ENCODE measurements around the gene SLC4A5. TPM values are rescaled to one million over a fixed set of nuclear protein-coding genes. Genes with fewer than 3 reads are reported as not detected.

The SLC4A5 gene
- total and polyA plus RNA-seq, 2 of the 8 experiments (the other 6 are each of a cell fraction or from before 2014, with no cell fraction given) = 0.42 to 0.52 TPM

DNA sequence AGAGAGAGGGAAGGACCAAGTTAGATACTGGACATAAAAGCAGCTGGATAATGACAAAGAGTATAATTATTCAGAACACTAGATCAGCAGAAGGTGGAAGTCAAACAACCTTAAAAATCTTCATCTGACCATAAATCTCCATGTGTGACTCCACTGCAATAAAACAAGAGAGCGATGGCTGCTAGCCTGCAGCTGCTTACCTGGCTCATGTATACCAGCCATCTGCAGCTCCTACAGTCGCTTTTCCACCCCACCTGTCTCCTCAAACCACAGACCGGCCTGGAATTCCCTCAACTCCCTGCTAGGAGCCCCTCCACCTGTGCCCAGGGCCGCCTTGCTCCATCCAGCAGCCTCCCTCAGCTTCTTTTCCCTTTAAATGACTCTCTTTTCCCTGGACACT is 64.5 kb downstream of the SLC4A5 start:
- Histone ChIP-seq H3K4me2 (ENCODE audit: insufficient read depth in 1 of 2, low read depth in 2 of 2, low read length in 2 of 2) (no peak overlapping the region), H2BK20ac (ENCODE audit: low read length) (no peak overlapping the region), H3K4ac (replicated peaks; ENCODE audit: insufficient read length, low read depth, low read length) (no peak overlapping the region), H2BK5ac (ENCODE audit: low read depth, low read length) (no peak overlapping the region), H3K79me1 (ENCODE audit: low read depth, low read length) (no peaks in the 10 kb centered on the region), H4K20me1 (replicated peaks in 1 of 2; ENCODE audit: control insufficient read depth in 1 of 2, insufficient read depth in 2 of 2, low read length in 2 of 2) (no peaks in the 10 kb centered on the region), H3K4me3 (ENCODE audit: extremely low read depth in 1 of 4, insufficient read depth in 2 of 4, low read depth in 3 of 4, low read length in 4 of 4) (no peak overlapping the region), H4K5ac (ENCODE audit: insufficient read length, low read depth, low read length) (no peak overlapping the region), H3K79me2 (ENCODE audit: control insufficient read depth in 1 of 2, insufficient read depth in 2 of 2, low read length in 2 of 2) (no peaks in the 10 kb centered on the region), H2BK12ac (ENCODE audit: low read depth, low read length) (no peak overlapping the region), H3K27me3 (replicated peaks in 1 of 4; ENCODE audit: control insufficient read depth in 3 of 4, extremely low read depth in 1 of 4, insufficient read depth in 3 of 4, low read length in 3 of 4) (no peaks in the 10 kb centered on the region), H4K8ac (ENCODE audit: extremely low read depth, insufficient read depth, low read length) (no peak overlapping the region), H3K23ac (ENCODE audit: insufficient read length) (no peak overlapping the region), H3K9me3 (ENCODE audit: insufficient read depth in 2 of 2, low read depth in 1 of 2, low read length in 1 of 2) (no peaks in the 10 kb centered on the region), H3K14ac (ENCODE audit: insufficient read length) (no peak overlapping the region), H2AFZ (ENCODE audit: low read length) (no peak overlapping the region), H2AK5ac (ENCODE audit: low read depth, low read length) (no peak overlapping the region), H2BK120ac (replicated peaks; ENCODE audit: low read depth, low read length) (no peak overlapping the region), H3K9ac (replicated peaks in 1 of 4; ENCODE audit: extremely low read depth in 1 of 4, low read depth in 3 of 4, low read length in 3 of 4) (no peak overlapping the region), H3K36me3 (ENCODE audit: control insufficient read depth in 2 of 4, insufficient read depth in 4 of 4, low read length in 3 of 4) (no peaks in the 10 kb centered on the region), H2BK15ac (ENCODE audit: low read length) (no peak overlapping the region), H4K91ac (replicated peaks; ENCODE audit: insufficient read length, low read length) (no peak overlapping the region), H3K23me2 (ENCODE audit: low read depth, low read length) (no peaks in the 10 kb centered on the region), H3K56ac (replicated peaks; ENCODE audit: insufficient read length, low read depth, low read length) (no peak overlapping the region), H3K18ac (ENCODE audit: extremely low read depth, low read length) (no peak overlapping the region), H3K27ac (ENCODE audit: low read depth, low read length) (no peak overlapping the region), H3K4me1 (replicated peaks in 1 of 4; ENCODE audit: control insufficient read depth in 3 of 4, insufficient read depth in 4 of 4, low read length in 3 of 4) (no peaks in the 10 kb centered on the region)
- no peak for FAIRE-seq
- ChIA-PET POLR2A (ENCODE audit: partially characterized antibody) (interaction anchor here (1.6 kb wide), 1 partner anchor 80 kb away, joined by 5 read pairs; no protein-coding TSS in a partner anchor), CTCF (ENCODE audit: partially characterized antibody) (interaction anchor here (0.5 to 3.9 kb wide), 9 partner anchors 9 to 110 kb away, joined by 3 to 16 read pairs (median 4); partner anchors contain the start of gene MTHFD2)
- WGBS, 2 experiments (ENCODE audit: extremely low coverage in 1 of 2, insufficient coverage in 1 of 2, insufficient read length in 1 of 2, insufficient replicate concordance in 2 of 2, low coverage in 1 of 2, low lambda C conversion rate in 2 of 2, missing lambda C conversion rate in 1 of 2) = 91% methylated on average over 4 of the region's 4 CpGs; no CpG with 5 or more reads in 1 of the 2 experiments
- DNase-seq (ENCODE audit: low read depth in 1 of 2, low spot score in 2 of 2) = no peak
- no peak for TF ChIP-seq ASH2L (IDR thresholded peaks at IDR 0.05; ENCODE audit: low read length)
- no peak for TF ChIP-seq EP300 (IDR thresholded peaks at IDR 0.05; ENCODE audit: borderline replicate concordance in 1 of 2, low read depth in 2 of 2, low read length in 2 of 2)
- no peak for TF ChIP-seq CTBP2 (IDR thresholded peaks at IDR 0.05; ENCODE audit: borderline replicate concordance, insufficient read depth, insufficient read length, low read length)
- no peak for TF ChIP-seq USF2 (IDR thresholded peaks at IDR 0.05; ENCODE audit: low read length)
- TF ChIP-seq JUN (IDR thresholded peaks at IDR 0.05; ENCODE audit: low read depth, low read length) = no peak
- no peak for TF ChIP-seq ZNF274 (IDR thresholded peaks at IDR 0.05; ENCODE audit: borderline replicate concordance, extremely low read depth, low read length)
- no peak for TF ChIP-seq JUND (IDR thresholded peaks at IDR 0.05; ENCODE audit: low read length)
- TF ChIP-seq ATF3 (IDR thresholded peaks at IDR 0.05; ENCODE audit: insufficient read depth, low read depth, low read length) = no peak
- no peak for TF ChIP-seq KDM5A (IDR thresholded peaks at IDR 0.05; ENCODE audit: low read length)
- TF ChIP-seq SRF (IDR thresholded peaks at IDR 0.05; ENCODE audit: low read depth, low read length) = no peak
- TF ChIP-seq YY1 (IDR thresholded peaks at IDR 0.05; ENCODE audit: low read depth, low read length) = no peak
- TF ChIP-seq NANOG (IDR thresholded peaks at IDR 0.05; ENCODE audit: insufficient read depth, low read depth, low read length, poor library complexity, severe bottlenecking) = no peak
- TF ChIP-seq TBP (IDR thresholded peaks at IDR 0.05; ENCODE audit: low read depth, low read length) = no peak

Data from H1 (cell line).